ENCODE data around the gene ZNF19. TPM values are rescaled to one million over a fixed set of nuclear protein-coding genes. Genes with fewer than 3 reads are reported as not detected.
A peak's percentile ranks its signal among the peaks of the same experiment; 100 is the strongest.

The ZNF19 gene
- total RNA-seq, 2 experiments from 2014 or later, result 3.7 to 3.9 TPM

GRCh38 chr16:71528257-71528656 is 39.1 kb upstream of the ZNF19 start:
- H3K36me3 ChIP-seq (ENCODE audit: insufficient read depth, low read length), result no peaks in the 10 kb centered on the region
- DNase-seq (ENCODE audit: low spot score), result no peak
- no peaks in the 10 kb centered on the region for H4K20me1 ChIP-seq (ENCODE audit: insufficient read depth, low read length)
- ChIA-PET CTCF (ENCODE audit: unreplicated experiment) (no interaction called here), POLR2A (interaction anchor here (0.7 kb wide), 1 partner anchor 140 kb away, joined by 4 read pairs; no protein-coding TSS in a partner anchor)
- no peak for TF ChIP-seq EZH2phosphoT487 (IDR thresholded peaks at IDR 0.05; ENCODE audit: borderline replicate concordance, low read depth, low read length)
- no peak for TF ChIP-seq CTCF (conservative IDR thresholded peaks at IDR 0.05; ENCODE audit: low read length)
- H3K4me3 ChIP-seq (ENCODE audit: low read depth, low read length, poor library complexity, severe bottlenecking), result no peak overlapping the region
- H3K9me2 ChIP-seq (ENCODE audit: insufficient read depth, low read length), result no peaks in the 10 kb centered on the region
- intact Hi-C loops (cut with micrococcal nuclease; ENCODE audit: unreplicated experiment), result no loop called here
- peaks cover 26% of the 10 kb centered on the region for H3K4me1 ChIP-seq (ENCODE audit: insufficient read depth, low read length, poor library complexity, severe bottlenecking)
- H3K79me2 ChIP-seq (ENCODE audit: insufficient read depth, low read depth, low read length), result no peaks in the 10 kb centered on the region
- H3K4me2 ChIP-seq (ENCODE audit: low read length), result no peak overlapping the region
- no peak overlapping the region for H3K27ac ChIP-seq (ENCODE audit: low read depth, low read length, poor library complexity, severe bottlenecking)
- no TSS peak for BruUV-seq (replicated peaks)
- no peaks in the 10 kb centered on the region for H3K9me3 ChIP-seq (ENCODE audit: low read length)
- no peak overlapping the region for H2AFZ ChIP-seq (ENCODE audit: low read length)

GRCh38 chr16:71526111-71526631 is 37.0 kb upstream of the ZNF19 start, which contains the start of gene CHST4:
Gene CHST4 (plus strand): TSS chr16:71526426. CDS start chr16:71536678, 10,252 bp downstream.
- Histone ChIP-seq H3K36me3 (ENCODE audit: insufficient read depth, low read length) (no peaks in the 10 kb centered on the region), H3K4me1 (ENCODE audit: insufficient read depth, low read length, poor library complexity, severe bottlenecking) (peaks cover 26% of the 10 kb centered on the region), H3K9me2 (ENCODE audit: insufficient read depth, low read length) (no peaks in the 10 kb centered on the region), H4K20me1 (ENCODE audit: insufficient read depth, low read length) (no peaks in the 10 kb centered on the region), H3K4me3 (ENCODE audit: low read depth, low read length, poor library complexity, severe bottlenecking) (peak within 1 kb of the TSS; percentile 62), H3K27ac (ENCODE audit: low read depth, low read length, poor library complexity, severe bottlenecking) (peak within 1 kb of the TSS; percentile 34), H3K79me2 (ENCODE audit: insufficient read depth, low read depth, low read length) (no peaks in the 10 kb centered on the region), H3K4me2 (ENCODE audit: low read length) (peak within 1 kb of the TSS; percentile 60), H3K9me3 (ENCODE audit: low read length) (no peaks in the 10 kb centered on the region), H2AFZ (ENCODE audit: low read length) (peak within 1 kb of the TSS; percentile 73)
- POLR2A ChIA-PET, result no interaction called here
- CTCF ChIA-PET (ENCODE audit: unreplicated experiment), result no interaction called here
- intact Hi-C loops (cut with micrococcal nuclease; ENCODE audit: unreplicated experiment), result no loop called here
- DNase-seq (ENCODE audit: low spot score), result peak; percentile 62
- TF ChIP-seq CTCF (conservative IDR thresholded peaks at IDR 0.05; ENCODE audit: low read length) (no peak), EZH2phosphoT487 (IDR thresholded peaks at IDR 0.05; ENCODE audit: borderline replicate concordance, low read depth, low read length) (no peak)
- BruUV-seq (replicated peaks), result no TSS peak

Data from OCI-LY7 (cell line).